Measurements from ENCODE around the gene PSMB5. TPM values are rescaled to one million over a fixed set of nuclear protein-coding genes. Genes with fewer than 3 reads are reported as not detected.

The PSMB5 gene
- total and polyA plus RNA-seq, 9 of the 15 experiments (the other 6 are each of a cell fraction or from before 2014, with no cell fraction given) = 198 to 1,870 (median 269) TPM

- TF ChIP-seq SMAD2 (IDR thresholded peaks at IDR 0.05; ENCODE audit: low read depth, low read length) = no peak
- peak; percentile 91 for TF ChIP-seq MAFG (tag; conservative IDR thresholded peaks at IDR 0.05)
- TF ChIP-seq SIN3B (IDR thresholded peaks at IDR 0.05; ENCODE audit: low read depth) = peak; percentile 78
- no peak for TF ChIP-seq POLR2AphosphoS2 (IDR thresholded peaks at IDR 0.05; ENCODE audit: low read length)
- TF ChIP-seq FOXJ2 (tag; IDR thresholded peaks at IDR 0.05) = peak; percentile 82; the same call in 1 of the 2 replicates
- TF ChIP-seq POLR2H (tag; IDR thresholded peaks at IDR 0.05; ENCODE audit: low read depth) = peak; percentile 74
- 0 out of 2 replicates have a peak, but pooled peaks have one; percentile 23 for TF ChIP-seq XRCC5 (IDR thresholded peaks at IDR 0.05; ENCODE audit: low read depth, low read length)
- peak; percentile 75 for TF ChIP-seq MAX (CRISPR knock-in tag; IDR thresholded peaks at IDR 0.05)
- peak; percentile 45; the same call in 1 of the 2 replicates for TF ChIP-seq IRF9 (tag; IDR thresholded peaks at IDR 0.05)
- peak; percentile 94 for TF ChIP-seq ZBTB40 (IDR thresholded peaks at IDR 0.05)
- no peak for TF ChIP-seq ZBTB40 (CRISPR knock-in tag; IDR thresholded peaks at IDR 0.05)
- TF ChIP-seq CHAMP1 (IDR thresholded peaks at IDR 0.05) = no peak
- TF ChIP-seq ZNF561 (CRISPR knock-in tag; conservative IDR thresholded peaks at IDR 0.05) = no peak
- no peak for TF ChIP-seq ZC3H8 (IDR thresholded peaks at IDR 0.05)
- no peak for TF ChIP-seq SMARCA5 (IDR thresholded peaks at IDR 0.05)
- TF ChIP-seq C11orf30 (IDR thresholded peaks at IDR 0.05; ENCODE audit: low read depth) = peak; percentile 92
Observed at GRCh38 chr14:23034498-23035302, at the start of gene PSMB5 (continued).
